Heart left ventricle (tissue), 13 donors: ENCODE data around the gene MIB1.

ENCODE experiments used
- CTCF ChIP-seq, 12 donors: fragments of 200-600 bp; sonication (generic) in 4 of 12; IDR thresholded peaks; one replicate each; pipeline versions ENCODE4 v1.5.0 to v1.8.0; 2018 to 2022; ENCODE audit warnings: antibody characterized with exemption in 12 of 12, mild to moderate bottlenecking in 5 of 12
- POLR2A ChIP-seq, 2 donors: fragments of 450-650 bp; IDR thresholded peaks; one replicate each; pipeline ENCODE4 v1.6.1; 2017; ENCODE audit warnings: antibody characterized with exemption in 2 of 2, mild to moderate bottlenecking in 2 of 2, moderate library complexity in 2 of 2
- donor health status: ischemic (EF 13 %, LVEDD 7.1; RV severe dilation, severe dysfunction).
- donor health status: DM: no; HTN: yes; CAD: no.
- donor health status: DM: no; HTN: no; CAD: no.
- donor health status: ischemic (EF 25% LVEDD 6.9; RV normal size, moderate dysfunction).
- donor health status: ischemic (EF 25% LVEDD 5.7; RV mildly dilated, moderate dysfunction).
- donor health status: ischemic (EF 35%, LVEDD 5.7; RV mildly dilated, moderate dysfunction).
- donor health status: nonischemic (EF 11% LVEDD 7.7; RV severe dilation, severe dysfunction).
- donor health status: DM: yes; HTN: yes; CAD: no.
- donor health status: PGD.
- donor health status: ischemic (EF 29% LVEDD 5.4; RV normal size, mild dysfunction).
- donor health status: nonischemic (EF 23%, LVEDD 6.1; RV moderate dilation, normal function).

- TF ChIP-seq CTCF (IDR thresholded peaks at IDR 0.05) (no peak), POLR2A (IDR thresholded peaks at IDR 0.05) (no peak)
These were observed 160.2 kb downstream of the MIB1 start for GRCh38 chr18:21900605-21901352.
